HL-60 (cell line): ENCODE data around the gene CCDC102A.
"Not testable (repeated sequence)": the region's sequence is repeated elsewhere in the genome, so short reads cannot be mapped to it uniquely, and the experiment has no call there.

ENCODE experiments used
- DNase-seq, 2 experiments: peaks; one replicate each; pipeline ENCODE4 v3.0.0-alpha.2; 2010 to 2020; ENCODE audit warnings: low read depth in 1 of 2, low spot score in 1 of 2
- H3K27ac ChIP-seq: fragments of 250-450 bp; sonication (Bioruptor Pico); replicated peaks from 2 replicates; pipeline ENCODE4 v1.5.1; 2020; ENCODE audit warnings: mild to moderate bottlenecking, moderate library complexity
- H3K27me3 ChIP-seq: fragments of 250-450 bp; sonication (Bioruptor Pico); 2 replicates; pipeline ENCODE4 v1.5.1; 2021; ENCODE audit warnings: mild to moderate bottlenecking, moderate library complexity; ENCODE audit not compliant: insufficient read depth, poor library complexity, severe bottlenecking
- H3K4me3 ChIP-seq: replicated peaks from 2 replicates; pipeline ENCODE4 v1.5.1; 2011; ENCODE audit warnings: mild to moderate bottlenecking, control low read depth, low read length; ENCODE audit not compliant: insufficient read depth
- GABPA ChIP-seq: IDR thresholded peaks from 2 replicates; pipeline ENCODE4 v1.6.1; 2012; ENCODE audit warnings: low read depth
- POLR2AphosphoS5 ChIP-seq: IDR thresholded peaks from 2 replicates; pipeline ENCODE4 v1.6.1; 2012; ENCODE audit warnings: low read depth
- SPI1 ChIP-seq: IDR thresholded peaks from 2 replicates; pipeline ENCODE4 v1.6.1; 2012; ENCODE audit warnings: low read depth, mild to moderate bottlenecking, borderline replicate concordance
- TF ChIP-seq, protein P1 (sequence below): IDR thresholded peaks from 2 replicates; pipeline ENCODE4 v1.6.1; 2012; ENCODE audit warnings: low read depth; ENCODE audit not compliant: insufficient replicate concordance
- TF ChIP-seq, protein P2 (sequence below): IDR thresholded peaks from one replicate; pipeline ENCODE4 v1.5.1; 2011; ENCODE audit warnings: low read length, control low read depth, inconsistent platforms; ENCODE audit not compliant: insufficient read depth

CCDC102A gene

DNA sequence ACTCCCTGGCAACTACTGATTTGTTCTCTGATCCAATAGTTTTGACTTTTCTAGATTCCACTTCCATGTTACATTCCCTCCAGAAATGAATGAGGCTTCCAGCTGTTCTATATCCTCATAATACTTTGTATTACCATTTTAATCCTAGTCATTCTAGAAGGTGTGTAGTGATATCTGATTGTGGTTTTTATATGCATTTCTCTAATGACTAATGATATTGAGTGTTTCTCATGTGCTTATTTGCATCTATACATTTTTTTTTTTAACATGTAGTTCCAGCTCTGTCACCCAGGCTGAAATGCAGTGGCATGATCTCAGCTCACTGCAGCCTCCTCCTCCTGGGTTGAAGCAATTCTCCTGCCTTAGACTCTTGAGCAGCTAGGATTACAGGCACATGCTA, 13.4 kb upstream of the CCDC102A start:
- no peak for DNase-seq
- Histone ChIP-seq H3K4me3 (no peak overlapping the region), H3K27ac (peak overlapping the region; percentile 32), H3K27me3 (no peaks in the 10 kb centered on the region)
- TF ChIP-seq, protein P1, sequence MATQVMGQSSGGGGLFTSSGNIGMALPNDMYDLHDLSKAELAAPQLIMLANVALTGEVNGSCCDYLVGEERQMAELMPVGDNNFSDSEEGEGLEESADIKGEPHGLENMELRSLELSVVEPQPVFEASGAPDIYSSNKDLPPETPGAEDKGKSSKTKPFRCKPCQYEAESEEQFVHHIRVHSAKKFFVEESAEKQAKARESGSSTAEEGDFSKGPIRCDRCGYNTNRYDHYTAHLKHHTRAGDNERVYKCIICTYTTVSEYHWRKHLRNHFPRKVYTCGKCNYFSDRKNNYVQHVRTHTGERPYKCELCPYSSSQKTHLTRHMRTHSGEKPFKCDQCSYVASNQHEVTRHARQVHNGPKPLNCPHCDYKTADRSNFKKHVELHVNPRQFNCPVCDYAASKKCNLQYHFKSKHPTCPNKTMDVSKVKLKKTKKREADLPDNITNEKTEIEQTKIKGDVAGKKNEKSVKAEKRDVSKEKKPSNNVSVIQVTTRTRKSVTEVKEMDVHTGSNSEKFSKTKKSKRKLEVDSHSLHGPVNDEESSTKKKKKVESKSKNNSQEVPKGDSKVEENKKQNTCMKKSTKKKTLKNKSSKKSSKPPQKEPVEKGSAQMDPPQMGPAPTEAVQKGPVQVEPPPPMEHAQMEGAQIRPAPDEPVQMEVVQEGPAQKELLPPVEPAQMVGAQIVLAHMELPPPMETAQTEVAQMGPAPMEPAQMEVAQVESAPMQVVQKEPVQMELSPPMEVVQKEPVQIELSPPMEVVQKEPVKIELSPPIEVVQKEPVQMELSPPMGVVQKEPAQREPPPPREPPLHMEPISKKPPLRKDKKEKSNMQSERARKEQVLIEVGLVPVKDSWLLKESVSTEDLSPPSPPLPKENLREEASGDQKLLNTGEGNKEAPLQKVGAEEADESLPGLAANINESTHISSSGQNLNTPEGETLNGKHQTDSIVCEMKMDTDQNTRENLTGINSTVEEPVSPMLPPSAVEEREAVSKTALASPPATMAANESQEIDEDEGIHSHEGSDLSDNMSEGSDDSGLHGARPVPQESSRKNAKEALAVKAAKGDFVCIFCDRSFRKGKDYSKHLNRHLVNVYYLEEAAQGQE = no peak
- TF ChIP-seq SPI1 (no peak), POLR2AphosphoS5 (no peak)

DNA sequence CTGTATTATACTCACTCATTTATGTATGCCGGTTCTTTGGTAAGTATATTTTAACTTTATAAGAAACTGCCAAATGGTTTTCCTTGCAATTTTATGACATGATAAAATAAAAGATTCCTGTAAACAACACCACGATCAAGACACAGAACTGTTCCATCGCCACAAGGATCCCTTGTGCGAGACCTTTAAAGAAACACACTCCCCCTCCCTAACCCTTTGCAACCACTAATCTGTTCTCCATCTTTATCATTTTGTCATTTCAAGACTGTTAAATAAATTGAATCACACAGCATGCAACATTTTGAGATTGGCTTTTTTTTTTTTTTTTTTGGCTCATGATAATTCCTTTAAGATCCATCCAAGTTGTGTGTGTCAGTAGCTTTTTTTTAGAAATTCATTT, 12.0 kb upstream of the CCDC102A start:
- TF ChIP-seq GABPA (no peak), POLR2AphosphoS5 (no peak), SPI1 (no peak)
- TF ChIP-seq, protein P2, sequence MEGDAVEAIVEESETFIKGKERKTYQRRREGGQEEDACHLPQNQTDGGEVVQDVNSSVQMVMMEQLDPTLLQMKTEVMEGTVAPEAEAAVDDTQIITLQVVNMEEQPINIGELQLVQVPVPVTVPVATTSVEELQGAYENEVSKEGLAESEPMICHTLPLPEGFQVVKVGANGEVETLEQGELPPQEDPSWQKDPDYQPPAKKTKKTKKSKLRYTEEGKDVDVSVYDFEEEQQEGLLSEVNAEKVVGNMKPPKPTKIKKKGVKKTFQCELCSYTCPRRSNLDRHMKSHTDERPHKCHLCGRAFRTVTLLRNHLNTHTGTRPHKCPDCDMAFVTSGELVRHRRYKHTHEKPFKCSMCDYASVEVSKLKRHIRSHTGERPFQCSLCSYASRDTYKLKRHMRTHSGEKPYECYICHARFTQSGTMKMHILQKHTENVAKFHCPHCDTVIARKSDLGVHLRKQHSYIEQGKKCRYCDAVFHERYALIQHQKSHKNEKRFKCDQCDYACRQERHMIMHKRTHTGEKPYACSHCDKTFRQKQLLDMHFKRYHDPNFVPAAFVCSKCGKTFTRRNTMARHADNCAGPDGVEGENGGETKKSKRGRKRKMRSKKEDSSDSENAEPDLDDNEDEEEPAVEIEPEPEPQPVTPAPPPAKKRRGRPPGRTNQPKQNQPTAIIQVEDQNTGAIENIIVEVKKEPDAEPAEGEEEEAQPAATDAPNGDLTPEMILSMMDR = no peak
- TF ChIP-seq, protein P1 = no peak
- DNase-seq = no peak
- Histone ChIP-seq H3K27ac (no peak overlapping the region), H3K27me3 (no peaks in the 10 kb centered on the region), H3K4me3 (no peak overlapping the region)

DNA sequence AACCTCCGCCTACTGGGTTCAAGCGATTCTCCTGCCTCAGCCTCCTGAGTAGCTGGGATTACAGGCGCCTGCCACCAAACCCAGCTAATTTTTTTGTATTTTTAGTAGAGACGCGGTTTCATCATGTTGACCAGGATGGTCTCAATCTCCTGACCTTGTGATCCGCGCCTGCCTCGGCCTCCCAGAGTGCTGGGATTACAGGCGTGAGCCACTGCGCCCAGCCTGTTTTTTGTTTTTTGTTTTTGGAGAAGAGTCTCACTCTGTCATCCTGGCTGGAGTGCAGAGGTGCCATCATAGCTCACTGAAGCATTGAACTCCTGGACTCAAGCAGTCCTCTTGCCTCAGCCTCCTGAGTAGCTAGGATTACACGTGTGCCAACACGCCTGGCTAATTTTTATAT, 11.2 kb upstream of the CCDC102A start:
- not testable (repeated sequence) for H3K4me3 ChIP-seq, DNase-seq, H3K27ac ChIP-seq, H3K27me3 ChIP-seq

DNA sequence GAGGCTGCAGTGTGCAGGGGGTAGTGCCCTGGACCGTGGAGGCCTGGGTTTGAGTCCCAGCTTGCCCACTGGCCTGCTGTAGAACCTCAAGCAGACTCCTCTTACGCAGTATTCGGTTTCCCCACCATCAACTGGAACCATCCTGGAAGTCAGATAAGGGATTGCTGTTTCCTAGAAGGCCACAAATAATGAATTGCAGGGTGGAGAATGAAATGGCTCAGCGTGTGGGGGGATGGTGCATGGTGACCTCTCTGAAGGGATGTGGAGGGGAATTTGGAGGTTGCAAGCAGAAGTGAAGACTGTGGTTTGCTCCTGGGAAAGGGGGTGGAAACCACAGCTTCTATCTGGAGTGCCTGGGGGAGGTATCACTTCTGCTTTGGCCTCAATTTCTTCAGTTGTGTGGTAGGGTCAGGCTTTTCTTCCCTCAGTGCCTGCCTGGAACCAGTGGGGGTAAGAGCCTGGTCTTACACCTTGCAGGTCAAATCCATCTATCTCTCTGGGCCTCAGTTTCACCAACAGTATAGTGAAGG, 7.8 kb upstream of the CCDC102A start:
- peak; percentile 95 for TF ChIP-seq SPI1
- TF ChIP-seq POLR2AphosphoS5 = peak; percentile 96
- TF ChIP-seq, protein P2 = no peak
- Histone ChIP-seq H3K27ac (peak overlapping the region; percentile 65), H3K4me3 (peak overlapping the region; percentile 58; the same call in 1 of the 2 replicates), H3K27me3 (no peaks in the 10 kb centered on the region)
- peak; percentile 91 to 96 for DNase-seq

DNA sequence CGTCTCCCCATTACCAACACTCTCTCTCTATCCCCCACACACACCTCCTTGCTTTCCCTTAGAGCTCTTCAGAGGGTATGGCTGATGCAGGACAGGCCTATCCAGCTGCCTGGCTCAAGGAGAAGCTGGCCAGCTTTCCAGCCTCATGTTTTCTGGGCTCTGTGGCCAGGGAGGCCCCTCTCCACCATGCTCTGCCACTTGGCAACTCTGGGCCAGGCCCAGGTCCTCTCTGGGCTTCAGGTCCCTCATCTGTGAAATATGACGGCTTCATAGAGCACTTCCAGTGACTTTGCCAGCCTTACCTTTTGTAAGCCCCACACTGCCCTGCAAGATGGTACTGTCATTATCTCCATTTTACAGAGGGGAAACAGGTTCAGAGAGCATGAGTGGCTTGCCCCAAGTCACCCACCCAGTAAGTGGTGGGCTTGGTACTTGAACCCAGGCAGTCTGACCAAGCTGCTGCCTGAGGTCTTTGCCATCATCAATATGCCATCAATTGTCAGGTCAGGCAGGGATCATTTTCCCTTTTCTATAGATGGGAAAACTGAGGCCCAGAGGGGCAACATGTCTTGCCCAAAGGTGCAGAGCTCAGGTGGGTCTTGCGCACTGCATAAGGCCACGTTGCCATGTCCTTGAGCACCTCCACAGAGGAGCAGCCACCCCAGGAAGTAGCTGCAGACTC, 5.5 kb upstream of the CCDC102A start:
- DNase-seq = no peak
- TF ChIP-seq, protein P1 = no peak
- TF ChIP-seq GABPA = no peak
- TF ChIP-seq SPI1 = no peak
- Histone ChIP-seq H3K27me3 (no peaks in the 10 kb centered on the region), H3K4me3 (no peak overlapping the region), H3K27ac (peak overlapping the region; percentile 9; the same call in 1 of the 2 replicates)
